ENCODE data around the gene GPR173.

GPR173 gene

GRCh38 chrX:53065104-53065503 lies 16.5 kb downstream of the GPR173 start:
- Histone ChIP-seq H3K4me1 (ENCODE audit: control insufficient read depth, insufficient read depth, low read length) (no peaks in the 10 kb centered on the region), H3K36me3 (ENCODE audit: control insufficient read depth in 2 of 2, insufficient read depth in 2 of 2, low read length in 2 of 2) (no peaks in the 10 kb centered on the region), H3K4me3 (ENCODE audit: low read length in 2 of 2) (no peak overlapping the region), H3K27me3 (ENCODE audit: control insufficient read depth in 1 of 2, insufficient read depth in 2 of 2, low read length in 2 of 2) (peaks cover 0 to 3% of the 10 kb centered on the region in 2 donors), H3K27ac (ENCODE audit: low read length) (no peak overlapping the region), H3K9ac (ENCODE audit: low read length in 2 of 2) (no peak overlapping the region), H3K9me3 (ENCODE audit: control insufficient read depth in 2 of 2, low read length in 2 of 2) (no peaks in the 10 kb centered on the region)

GRCh38 chrX:53071064-53071463 lies 22.5 kb downstream of the GPR173 start:
- no peak overlapping the region for H3K4me3 ChIP-seq (ENCODE audit: low read length in 2 of 2)
- H3K9me3 ChIP-seq (ENCODE audit: control insufficient read depth in 2 of 2, low read length in 2 of 2) = no peaks in the 10 kb centered on the region
- H3K9ac ChIP-seq (ENCODE audit: low read length in 2 of 2) = no peak overlapping the region
- peaks cover 0 to 5% of the 10 kb centered on the region in 2 donors for H3K27me3 ChIP-seq (ENCODE audit: control insufficient read depth in 1 of 2, insufficient read depth in 2 of 2, low read length in 2 of 2)
- H3K27ac ChIP-seq (ENCODE audit: low read length) = no peak overlapping the region
- peaks cover 6% of the 10 kb centered on the region for H3K4me1 ChIP-seq (ENCODE audit: control insufficient read depth, insufficient read depth, low read length)
- no peaks in the 10 kb centered on the region for H3K36me3 ChIP-seq (ENCODE audit: control insufficient read depth in 2 of 2, insufficient read depth in 2 of 2, low read length in 2 of 2)

GRCh38 chrX:53071604-53072417 lies 23.2 kb downstream of the GPR173 start:
- Histone ChIP-seq H3K36me3 (ENCODE audit: control insufficient read depth in 2 of 2, insufficient read depth in 2 of 2, low read length in 2 of 2) (no peaks in the 10 kb centered on the region), H3K27ac (ENCODE audit: low read length) (peak overlapping the region; percentile 89), H3K9ac (ENCODE audit: low read length in 2 of 2) (peak overlapping the region; percentile 65 to 68), H3K4me3 (ENCODE audit: low read length in 2 of 2) (peak overlapping the region; percentile 76 to 82), H3K27me3 (ENCODE audit: control insufficient read depth in 1 of 2, insufficient read depth in 2 of 2, low read length in 2 of 2) (peaks cover 0 to 8% of the 10 kb centered on the region in 2 donors), H3K9me3 (ENCODE audit: control insufficient read depth in 2 of 2, low read length in 2 of 2) (no peaks in the 10 kb centered on the region), H3K4me1 (ENCODE audit: control insufficient read depth, insufficient read depth, low read length) (peaks cover 6% of the 10 kb centered on the region)

GRCh38 chrX:53072418-53073114 lies 24.0 kb downstream of the GPR173 start:
- Histone ChIP-seq H3K27ac (ENCODE audit: low read length) (peak overlapping the region; percentile 89), H3K4me1 (ENCODE audit: control insufficient read depth, insufficient read depth, low read length) (peaks cover 6% of the 10 kb centered on the region), H3K9ac (ENCODE audit: low read length in 2 of 2) (peak overlapping the region; percentile 65 to 68), H3K9me3 (ENCODE audit: control insufficient read depth in 2 of 2, low read length in 2 of 2) (no peaks in the 10 kb centered on the region), H3K36me3 (ENCODE audit: control insufficient read depth in 2 of 2, insufficient read depth in 2 of 2, low read length in 2 of 2) (no peaks in the 10 kb centered on the region), H3K27me3 (ENCODE audit: control insufficient read depth in 1 of 2, insufficient read depth in 2 of 2, low read length in 2 of 2) (peaks cover 0 to 11% of the 10 kb centered on the region in 2 donors), H3K4me3 (ENCODE audit: low read length in 2 of 2) (peak overlapping the region; percentile 76 to 82)

- Histone ChIP-seq H3K27ac (ENCODE audit: low read length) (peak overlapping the region; percentile 89), H3K36me3 (ENCODE audit: control insufficient read depth in 2 of 2, insufficient read depth in 2 of 2, low read length in 2 of 2) (no peaks in the 10 kb centered on the region), H3K9me3 (ENCODE audit: control insufficient read depth in 2 of 2, low read length in 2 of 2) (no peaks in the 10 kb centered on the region), H3K9ac (ENCODE audit: low read length in 2 of 2) (no peak overlapping the region), H3K27me3 (ENCODE audit: control insufficient read depth in 1 of 2, insufficient read depth in 2 of 2, low read length in 2 of 2) (peaks cover 0 to 13% of the 10 kb centered on the region in 2 donors), H3K4me1 (ENCODE audit: control insufficient read depth, insufficient read depth, low read length) (peaks cover 6% of the 10 kb centered on the region), H3K4me3 (ENCODE audit: low read length in 2 of 2) (no peak overlapping the region)
Observed at GRCh38 chrX:53073115-53073586, 24.6 kb downstream of the GPR173 start.

GRCh38 chrX:53075011-53075410 lies 26.4 kb downstream of the GPR173 start:
- H3K9ac ChIP-seq (ENCODE audit: low read length in 2 of 2) = no peak overlapping the region
- no peak overlapping the region for H3K27ac ChIP-seq (ENCODE audit: low read length)
- peaks cover 6% of the 10 kb centered on the region for H3K4me1 ChIP-seq (ENCODE audit: control insufficient read depth, insufficient read depth, low read length)
- no peak overlapping the region for H3K4me3 ChIP-seq (ENCODE audit: low read length in 2 of 2)
- no peaks in the 10 kb centered on the region for H3K36me3 ChIP-seq (ENCODE audit: control insufficient read depth in 2 of 2, insufficient read depth in 2 of 2, low read length in 2 of 2)
- H3K9me3 ChIP-seq (ENCODE audit: control insufficient read depth in 2 of 2, low read length in 2 of 2) = no peaks in the 10 kb centered on the region
- peaks cover 0 to 17% of the 10 kb centered on the region in 2 donors for H3K27me3 ChIP-seq (ENCODE audit: control insufficient read depth in 1 of 2, insufficient read depth in 2 of 2, low read length in 2 of 2)

- H3K27ac ChIP-seq (ENCODE audit: low read length) = no peak overlapping the region
- no peak overlapping the region for H3K9ac ChIP-seq (ENCODE audit: low read length in 2 of 2)
- no peaks in the 10 kb centered on the region for H3K36me3 ChIP-seq (ENCODE audit: control insufficient read depth in 2 of 2, insufficient read depth in 2 of 2, low read length in 2 of 2)
- peaks cover 6% of the 10 kb centered on the region for H3K4me1 ChIP-seq (ENCODE audit: control insufficient read depth, insufficient read depth, low read length)
- peaks cover 0 to 15% of the 10 kb centered on the region in 2 donors for H3K27me3 ChIP-seq (ENCODE audit: control insufficient read depth in 1 of 2, insufficient read depth in 2 of 2, low read length in 2 of 2)
- no peak overlapping the region for H3K4me3 ChIP-seq (ENCODE audit: low read length in 2 of 2)
- no peaks in the 10 kb centered on the region for H3K9me3 ChIP-seq (ENCODE audit: control insufficient read depth in 2 of 2, low read length in 2 of 2)
Observed at GRCh38 chrX:53076671-53077070, 28.1 kb downstream of the GPR173 start.

- Histone ChIP-seq H3K36me3 (ENCODE audit: control insufficient read depth in 2 of 2, insufficient read depth in 2 of 2, low read length in 2 of 2) (no peaks in the 10 kb centered on the region), H3K9me3 (ENCODE audit: control insufficient read depth in 2 of 2, low read length in 2 of 2) (no peaks in the 10 kb centered on the region), H3K4me3 (ENCODE audit: low read length in 2 of 2) (no peak overlapping the region), H3K9ac (ENCODE audit: low read length in 2 of 2) (no peak overlapping the region), H3K27ac (ENCODE audit: low read length) (no peak overlapping the region), H3K27me3 (ENCODE audit: control insufficient read depth in 1 of 2, insufficient read depth in 2 of 2, low read length in 2 of 2) (peaks cover 0 to 15% of the 10 kb centered on the region in 2 donors), H3K4me1 (ENCODE audit: control insufficient read depth, insufficient read depth, low read length) (peaks cover 3% of the 10 kb centered on the region)
Observed at GRCh38 chrX:53077207-53078197, 28.9 kb downstream of the GPR173 start.

GRCh38 chrX:53078943-53079342 lies 30.4 kb downstream of the GPR173 start:
- peaks cover 3% of the 10 kb centered on the region for H3K4me1 ChIP-seq (ENCODE audit: control insufficient read depth, insufficient read depth, low read length)
- H3K36me3 ChIP-seq (ENCODE audit: control insufficient read depth in 2 of 2, insufficient read depth in 2 of 2, low read length in 2 of 2) = peaks cover 0 to 2% of the 10 kb centered on the region in 2 donors
- no peak overlapping the region for H3K27ac ChIP-seq (ENCODE audit: low read length)
- no peaks in the 10 kb centered on the region for H3K9me3 ChIP-seq (ENCODE audit: control insufficient read depth in 2 of 2, low read length in 2 of 2)
- H3K4me3 ChIP-seq (ENCODE audit: low read length in 2 of 2) = no peak overlapping the region
- H3K9ac ChIP-seq (ENCODE audit: low read length in 2 of 2) = no peak overlapping the region
- H3K27me3 ChIP-seq (ENCODE audit: control insufficient read depth in 1 of 2, insufficient read depth in 2 of 2, low read length in 2 of 2) = peaks cover 0 to 14% of the 10 kb centered on the region in 2 donors

Data from stomach smooth muscle (tissue), 2 donors.